GM20000 (cell line): ENCODE results near the gene TRAF2.
"Not testable (repeated sequence)": the region's sequence is repeated elsewhere in the genome, so short reads cannot be mapped to it uniquely, and the experiment has no call there.

Experiments used
- DNase-seq: peaks from one replicate; pipeline ENCODE4 v3.0.0; 2012; ENCODE audit warnings: low spot score
- TF ChIP-seq, protein P1 (sequence below): IDR thresholded peaks from 2 replicates; pipeline ENCODE4 v1.5.1; 2012; ENCODE audit warnings: mild to moderate bottlenecking, control low read depth; ENCODE audit errors: extremely low read depth, missing control alignments

TRAF2 gene, protein sequence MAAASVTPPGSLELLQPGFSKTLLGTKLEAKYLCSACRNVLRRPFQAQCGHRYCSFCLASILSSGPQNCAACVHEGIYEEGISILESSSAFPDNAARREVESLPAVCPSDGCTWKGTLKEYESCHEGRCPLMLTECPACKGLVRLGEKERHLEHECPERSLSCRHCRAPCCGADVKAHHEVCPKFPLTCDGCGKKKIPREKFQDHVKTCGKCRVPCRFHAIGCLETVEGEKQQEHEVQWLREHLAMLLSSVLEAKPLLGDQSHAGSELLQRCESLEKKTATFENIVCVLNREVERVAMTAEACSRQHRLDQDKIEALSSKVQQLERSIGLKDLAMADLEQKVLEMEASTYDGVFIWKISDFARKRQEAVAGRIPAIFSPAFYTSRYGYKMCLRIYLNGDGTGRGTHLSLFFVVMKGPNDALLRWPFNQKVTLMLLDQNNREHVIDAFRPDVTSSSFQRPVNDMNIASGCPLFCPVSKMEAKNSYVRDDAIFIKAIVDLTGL

GRCh38 chr9:136885950-136886578 is at the start of gene TRAF2:
TRAF2 (plus strand) TSS chr9:136886516; CDS start chr9:136898741, 12,225 bp downstream.
- TF ChIP-seq, protein P1, sequence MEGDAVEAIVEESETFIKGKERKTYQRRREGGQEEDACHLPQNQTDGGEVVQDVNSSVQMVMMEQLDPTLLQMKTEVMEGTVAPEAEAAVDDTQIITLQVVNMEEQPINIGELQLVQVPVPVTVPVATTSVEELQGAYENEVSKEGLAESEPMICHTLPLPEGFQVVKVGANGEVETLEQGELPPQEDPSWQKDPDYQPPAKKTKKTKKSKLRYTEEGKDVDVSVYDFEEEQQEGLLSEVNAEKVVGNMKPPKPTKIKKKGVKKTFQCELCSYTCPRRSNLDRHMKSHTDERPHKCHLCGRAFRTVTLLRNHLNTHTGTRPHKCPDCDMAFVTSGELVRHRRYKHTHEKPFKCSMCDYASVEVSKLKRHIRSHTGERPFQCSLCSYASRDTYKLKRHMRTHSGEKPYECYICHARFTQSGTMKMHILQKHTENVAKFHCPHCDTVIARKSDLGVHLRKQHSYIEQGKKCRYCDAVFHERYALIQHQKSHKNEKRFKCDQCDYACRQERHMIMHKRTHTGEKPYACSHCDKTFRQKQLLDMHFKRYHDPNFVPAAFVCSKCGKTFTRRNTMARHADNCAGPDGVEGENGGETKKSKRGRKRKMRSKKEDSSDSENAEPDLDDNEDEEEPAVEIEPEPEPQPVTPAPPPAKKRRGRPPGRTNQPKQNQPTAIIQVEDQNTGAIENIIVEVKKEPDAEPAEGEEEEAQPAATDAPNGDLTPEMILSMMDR, result no peak
- peak; percentile 100 for DNase-seq

DNA sequence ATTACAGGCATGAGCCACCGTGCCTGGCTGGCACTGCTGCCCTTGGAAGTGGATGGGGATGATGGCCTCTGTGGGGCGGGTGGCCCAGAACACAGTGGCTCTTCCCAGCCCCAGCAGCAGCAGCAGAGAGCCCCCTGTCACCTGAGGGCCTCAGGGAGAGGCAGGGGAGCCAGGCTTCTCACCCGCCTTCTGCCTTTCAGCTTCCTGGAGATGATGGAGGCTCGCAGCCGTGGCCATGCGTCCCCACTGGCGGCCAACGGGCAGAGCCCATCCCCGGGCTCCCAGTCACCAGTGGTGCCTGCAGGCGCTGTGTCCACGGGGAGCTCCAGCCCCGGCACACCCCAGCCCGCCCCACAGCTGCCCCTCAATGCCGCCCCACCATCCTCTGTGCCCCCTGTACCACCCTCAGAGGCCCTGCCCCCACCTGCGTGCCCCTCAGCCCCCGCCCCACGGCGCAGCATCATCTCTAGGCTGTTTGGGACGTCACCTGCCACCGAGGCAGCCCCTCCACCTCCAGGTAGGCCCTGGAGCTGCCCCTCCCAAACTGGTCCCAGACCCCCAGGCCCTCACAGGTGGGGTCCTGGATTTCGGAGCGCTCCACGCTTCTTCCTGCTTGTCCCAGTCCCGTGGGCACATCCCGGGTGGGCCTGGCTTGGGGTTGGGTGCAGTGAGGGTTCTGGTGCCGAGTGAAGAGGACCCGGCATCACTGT is 49.0 kb upstream of the TRAF2 start:
- no peak for DNase-seq
- TF ChIP-seq, protein P1, result no peak

DNA sequence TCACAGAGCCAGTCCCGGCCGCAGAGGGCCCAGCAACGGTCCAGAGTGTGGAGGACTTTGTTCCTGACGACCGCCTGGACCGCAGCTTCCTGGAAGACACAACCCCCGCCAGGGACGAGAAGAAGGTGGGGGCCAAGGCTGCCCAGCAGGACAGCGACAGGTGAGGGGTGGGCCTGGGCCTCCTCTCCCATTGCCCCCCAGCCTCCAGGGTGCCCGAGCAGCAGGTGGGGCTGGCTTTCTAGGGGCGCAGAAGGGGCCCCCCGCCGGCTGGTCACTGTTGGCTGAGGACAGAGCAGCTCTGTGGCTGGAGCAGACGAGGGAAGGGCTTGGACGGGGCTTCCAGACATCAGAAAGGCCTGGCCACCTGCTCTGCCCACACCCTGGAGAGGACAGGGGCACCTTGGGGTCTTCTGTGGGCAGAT is 48.4 kb upstream of the TRAF2 start:
- not testable (repeated sequence) for DNase-seq

DNA sequence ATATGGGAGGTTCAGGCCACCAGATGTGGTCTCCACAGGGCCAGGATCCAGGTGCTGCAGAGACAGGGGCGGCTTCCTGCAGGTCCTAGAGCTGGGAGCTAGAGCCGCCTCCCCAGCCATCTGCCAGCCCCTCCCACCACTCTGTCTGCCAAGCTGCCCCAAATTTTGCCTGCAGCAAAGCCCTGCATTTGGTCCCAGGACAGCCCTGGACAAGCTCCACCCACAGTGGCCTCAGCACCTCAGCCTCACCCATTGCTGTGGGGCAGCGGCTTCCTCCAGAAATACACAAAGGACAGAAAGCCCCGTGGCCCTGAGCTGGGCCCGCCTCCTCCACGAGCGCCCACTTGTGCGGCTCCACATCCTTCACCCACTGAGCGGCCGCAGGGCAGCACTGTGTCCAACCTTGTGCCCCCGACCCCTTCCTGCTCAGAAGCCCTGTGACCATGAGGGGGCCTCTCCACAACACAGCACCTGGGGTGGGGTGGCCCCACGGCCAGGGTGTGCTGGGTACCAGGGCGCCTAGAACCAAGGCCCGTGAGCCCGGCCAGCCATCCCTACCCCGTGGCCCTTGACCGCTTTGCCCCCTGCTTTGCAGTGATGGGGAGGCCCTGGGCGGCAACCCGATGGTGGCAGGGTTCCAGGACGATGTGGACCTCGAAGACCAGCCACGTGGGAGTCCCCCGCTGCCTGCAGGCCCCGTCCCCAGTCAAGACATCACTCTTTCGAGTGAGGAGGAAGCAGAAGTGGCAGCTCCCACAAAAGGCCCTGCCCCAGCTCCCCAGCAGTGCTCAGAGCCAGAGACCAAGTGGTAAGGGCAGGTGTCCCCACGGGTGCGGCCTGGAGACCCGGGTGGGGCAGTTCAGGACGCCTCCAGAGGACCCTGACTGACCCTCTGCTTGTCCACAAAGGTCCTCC is 47.7 kb upstream of the TRAF2 start:
- DNase-seq, result no peak
- TF ChIP-seq, protein P1, result no peak

DNA sequence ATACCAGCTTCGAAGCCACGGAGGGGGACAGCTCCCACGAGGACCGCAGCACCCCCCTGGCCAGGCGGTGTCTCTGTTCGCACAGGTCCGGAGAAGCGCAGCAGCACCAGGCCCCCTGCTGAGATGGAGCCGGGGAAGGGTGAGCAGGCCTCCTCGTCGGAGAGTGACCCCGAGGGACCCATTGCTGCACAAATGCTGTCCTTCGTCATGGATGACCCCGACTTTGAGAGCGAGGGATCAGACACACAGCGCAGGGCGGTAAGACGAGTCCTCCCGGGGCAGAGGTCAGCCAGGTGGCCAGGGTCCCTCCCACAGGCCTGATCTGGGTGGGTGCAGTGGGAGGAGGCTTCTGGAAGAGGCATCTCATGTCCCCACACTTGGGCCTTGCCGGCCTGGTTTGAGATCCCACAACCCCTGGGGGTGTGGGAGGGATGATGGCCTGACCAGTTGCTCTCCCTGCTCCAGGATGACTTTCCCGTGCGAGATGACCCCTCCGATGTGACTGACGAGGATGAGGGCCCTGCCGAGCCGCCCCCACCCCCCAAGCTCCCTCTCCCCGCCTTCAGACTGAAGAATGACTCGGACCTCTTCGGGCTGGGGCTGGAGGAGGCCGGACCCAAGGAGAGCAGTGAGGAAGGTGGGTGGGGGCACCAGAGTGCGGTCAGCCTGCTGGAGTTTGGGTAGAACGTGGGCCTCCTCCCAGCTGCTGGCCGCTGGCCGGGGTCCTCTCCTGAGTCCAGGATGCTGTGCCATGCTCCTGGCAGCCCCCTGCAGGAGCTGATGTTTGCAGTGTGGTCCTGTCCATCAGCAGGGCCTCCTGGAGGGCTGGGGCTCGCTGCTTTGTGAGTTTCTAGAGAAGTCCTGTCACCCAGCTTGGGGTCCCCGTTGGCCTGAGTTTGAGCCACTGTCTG is 46.8 kb upstream of the TRAF2 start:
- DNase-seq, result no peak
- TF ChIP-seq, protein P1, result no peak

DNA sequence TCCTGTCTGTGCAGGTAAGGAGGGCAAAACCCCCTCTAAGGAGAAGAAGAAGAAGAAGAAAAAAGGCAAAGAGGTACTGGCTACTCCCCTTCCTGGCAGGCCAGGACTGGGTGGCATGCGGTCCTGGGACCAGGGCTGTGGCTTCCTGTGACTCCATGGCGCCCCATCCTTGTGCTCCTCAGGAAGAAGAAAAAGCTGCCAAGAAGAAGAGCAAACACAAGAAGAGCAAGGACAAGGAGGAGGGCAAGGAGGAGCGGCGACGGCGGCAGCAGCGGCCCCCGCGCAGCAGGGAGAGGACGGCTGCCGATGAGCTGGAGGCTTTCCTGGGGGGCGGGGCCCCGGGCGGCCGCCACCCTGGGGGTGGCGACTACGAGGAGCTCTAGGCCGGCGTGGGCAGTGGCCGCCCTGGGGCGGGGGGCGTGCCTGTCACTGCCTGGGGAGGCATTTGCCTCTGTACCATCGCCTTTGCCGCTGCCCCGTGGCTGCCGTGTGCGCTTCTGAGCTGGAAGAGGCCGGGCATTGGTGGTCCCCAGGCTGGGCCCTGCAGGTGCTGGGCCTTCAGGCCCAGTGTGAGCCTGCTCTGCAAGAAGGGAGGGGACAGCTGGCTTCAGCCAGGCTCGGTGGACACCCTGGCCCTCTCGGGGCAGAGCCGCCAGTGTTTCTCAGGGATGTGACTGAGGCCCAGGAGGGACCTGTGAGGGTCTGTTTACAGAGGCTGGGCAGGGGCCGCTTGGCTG is 46.0 kb upstream of the TRAF2 start:
- no peak for DNase-seq

More for the DNA sequence above, 46.0 kb upstream of the TRAF2 start:
- TF ChIP-seq, protein P1, result no peak
